Endothelial cell of umbilical vein (primary cell): ENCODE data around the gene FCN1. TPM values are rescaled to one million over a fixed set of nuclear protein-coding genes. Genes with fewer than 3 reads are reported as not detected.

Experiments used
- BruUV-seq: library from RNA; stranded (reverse); fragments of 400-500 nt; replicated peaks from 2 replicates; lab custom pipeline; 2021; lab: Mats Ljungman, UMichigan
- CTCF ChIA-PET: fragments of 300-600, 350-600 bp; sonication (Branson Sonifier 250); formaldehyde crosslinking; loops from one replicate; lab custom pipeline; 2021; ENCODE audit warnings: antibody characterized with exemption, inconsistent platforms; lab: Charles Lee
- POLR2A ChIA-PET: fragments of 300-600, 350-600 bp; sonication (Branson Sonifier 250); formaldehyde crosslinking; loops from one replicate; lab custom pipeline; 2021; ENCODE audit warnings: antibody characterized with exemption, inconsistent platforms; lab: Charles Lee
- DNase-seq: peaks from one replicate; pipeline ENCODE4 v3.0.0-alpha.2; 2011; ENCODE audit warnings: low read depth, low spot score
- FAIRE-seq: peaks from 2 replicates; lab custom pipeline; 2011; peaks lifted over from hg19 to GRCh38; lab: Jason Lieb, UNC
- H2AFZ ChIP-seq: 2 replicates; pipeline ENCODE4 v1.6.0; 2012; ENCODE audit warnings: low read depth, low read length, control low read depth, inconsistent platforms
- H3K27ac ChIP-seq: 2 replicates; pipeline ENCODE4 v1.5.1; 2011; ENCODE audit warnings: low read depth, mild to moderate bottlenecking, control low read depth, low read length, moderate library complexity; ENCODE audit not compliant: insufficient read depth
- H3K27me3 ChIP-seq, 2 experiments: 2 replicates each; pipeline versions ENCODE4 v1.6.0 to v1.6.1; 2011; ENCODE audit warnings: low read length in 2 of 2, mixed read lengths in 1 of 2; ENCODE audit not compliant: control insufficient read depth in 2 of 2, insufficient read depth in 2 of 2
- H3K36me3 ChIP-seq, 2 experiments: 2 replicates in 1 of 2; 3 replicates in 1 of 2; pipeline ENCODE4 v1.5.1; 2011; ENCODE audit warnings: low read length in 2 of 2, mild to moderate bottlenecking in 1 of 2, moderate library complexity in 1 of 2; ENCODE audit not compliant: control insufficient read depth in 2 of 2, insufficient read depth in 2 of 2; ENCODE audit errors: extremely low read depth in 1 of 2
- H3K4me1 ChIP-seq: 3 replicates; pipeline ENCODE4 v1.5.1; 2011; ENCODE audit warnings: mild to moderate bottlenecking, low read length; ENCODE audit not compliant: control insufficient read depth, insufficient read depth; ENCODE audit errors: extremely low read depth
- H3K4me2 ChIP-seq: 2 replicates; pipeline ENCODE4 v1.6.1; 2011; ENCODE audit warnings: low read length, control low read depth, mixed read lengths; ENCODE audit not compliant: insufficient read depth
- H3K4me3 ChIP-seq, 3 experiments: fragments of 200-600 bp in 1 of 3; sonication (generic), shearing (Covaris generic) in 1 of 3; replicated peaks in 1 of 3; 2 replicates each; pipeline ENCODE4 v1.5.1; 2011 to 2016; ENCODE audit warnings: control low read depth in 3 of 3, low read length in 3 of 3, mild to moderate bottlenecking in 2 of 3, inconsistent platforms in 1 of 3, low read depth in 1 of 3, moderate library complexity in 1 of 3; ENCODE audit not compliant: insufficient read depth in 1 of 3
- H3K79me2 ChIP-seq: 2 replicates; pipeline ENCODE4 v1.6.0; 2012; ENCODE audit warnings: low read length, inconsistent platforms; ENCODE audit not compliant: control insufficient read depth, insufficient read depth
- H3K9ac ChIP-seq: replicated peaks from 2 replicates; pipeline ENCODE3; 2011; ENCODE audit warnings: low read length, control low read depth; ENCODE audit not compliant: insufficient read depth; ENCODE audit errors: extremely low read depth
- H3K9me1 ChIP-seq: replicated peaks from 3 replicates; pipeline ENCODE4 v1.6.0; 2011; ENCODE audit warnings: mild to moderate bottlenecking, low read length; ENCODE audit not compliant: control insufficient read depth, insufficient read depth; ENCODE audit errors: extremely low read depth
- H3K9me3 ChIP-seq: replicated peaks from 2 replicates; pipeline ENCODE4 v1.5.1; 2012; ENCODE audit warnings: low read length, inconsistent platforms; ENCODE audit not compliant: control insufficient read depth, insufficient read depth
- H4K20me1 ChIP-seq: replicated peaks from 2 replicates; pipeline ENCODE3; 2011; ENCODE audit warnings: mild to moderate bottlenecking, low read length; ENCODE audit not compliant: control insufficient read depth, insufficient read depth; ENCODE audit errors: extremely low read depth
- EZH2 ChIP-seq: IDR thresholded peaks from 2 replicates; pipeline ENCODE4 v1.6.1; 2012; ENCODE audit warnings: borderline replicate concordance, low read depth, mild to moderate bottlenecking, moderate library complexity, low read length, inconsistent platforms; ENCODE audit not compliant: severe bottlenecking
- GATA2 ChIP-seq: IDR thresholded peaks from 2 replicates; pipeline ENCODE4 v1.7.0; 2011; ENCODE audit warnings: low read depth, mild to moderate bottlenecking, moderate library complexity, mixed read lengths, low read length; ENCODE audit not compliant: insufficient read length, insufficient read depth
- JUN ChIP-seq: IDR thresholded peaks from 2 replicates; pipeline ENCODE4 v1.6.1; 2011; ENCODE audit warnings: borderline replicate concordance, low read depth; ENCODE audit not compliant: insufficient read length, insufficient read depth
- MAX ChIP-seq: IDR thresholded peaks from 2 replicates; pipeline ENCODE4 v1.6.1; 2011; ENCODE audit not compliant: insufficient read depth, insufficient read length
- MYC ChIP-seq: IDR thresholded peaks from one replicate; pipeline ENCODE4 v1.6.1; 2011; ENCODE audit warnings: mild to moderate bottlenecking, low read depth, low read length
- POLR2A ChIP-seq: IDR thresholded peaks from 2 replicates; pipeline ENCODE4 v1.6.1; 2012; ENCODE audit warnings: low read depth, mild to moderate bottlenecking, control low read depth, low read length
- POLR2AphosphoS5 ChIP-seq: IDR thresholded peaks from 2 replicates; pipeline ENCODE4 v1.6.1; 2012; ENCODE audit warnings: low read depth, mild to moderate bottlenecking, control low read depth, low read length, moderate library complexity; ENCODE audit not compliant: insufficient read depth
- dilution Hi-C: fragments of 300-500 bp; cut with MboI; formaldehyde crosslinking; loops from one replicate; pipeline ENCODE4 v1.15.0; 2019; ENCODE audit warnings: low sequenced_read_pairs; ENCODE audit not compliant: extremely low pct_ligation_motif_present
- intact Hi-C: fragments of 100-400 bp; cut with micrococcal nuclease; formaldehyde crosslinking; loops from one replicate; pipeline ENCODE4 v1.10.0; 2022
- polyA plus RNA-seq, 4 experiments: library from polyadenylated mRNA; depleted of rRNA in 3 of 4; stranded (reverse) in 3 of 4; unstranded in 1 of 4; fragments of >200 nt; gene quantifications; 2 replicates each; pipeline versions ENCODE4 v1.2.1 to v1.2.3, GENCODE V29; 2011 to 2012; ENCODE audit warnings: missing spikeins in 1 of 4
- total RNA-seq: library from RNA; stranded (reverse); gene quantifications from 2 replicates; pipeline ENCODE4 v1.2.3, GENCODE V29; 2021
- TF ChIP-seq, protein P1 (sequence below), 2 donors: IDR thresholded peaks; 1 replicate in 1 of 2; 2 replicates in 1 of 2; pipeline ENCODE4 v1.5.1; 2011; ENCODE audit warnings: low read length in 2 of 2, mild to moderate bottlenecking in 2 of 2, moderate library complexity in 2 of 2, control low read depth in 1 of 2, inconsistent platforms in 1 of 2, low read depth in 1 of 2; ENCODE audit not compliant: insufficient read depth in 1 of 2; ENCODE audit errors: extremely low read depth in 1 of 2

The FCN1 gene
- total and polyA plus RNA-seq, 2 donors (not counting 3 experiments of a cell fraction or from before 2014, with no cell fraction given) = not detected

DNA sequence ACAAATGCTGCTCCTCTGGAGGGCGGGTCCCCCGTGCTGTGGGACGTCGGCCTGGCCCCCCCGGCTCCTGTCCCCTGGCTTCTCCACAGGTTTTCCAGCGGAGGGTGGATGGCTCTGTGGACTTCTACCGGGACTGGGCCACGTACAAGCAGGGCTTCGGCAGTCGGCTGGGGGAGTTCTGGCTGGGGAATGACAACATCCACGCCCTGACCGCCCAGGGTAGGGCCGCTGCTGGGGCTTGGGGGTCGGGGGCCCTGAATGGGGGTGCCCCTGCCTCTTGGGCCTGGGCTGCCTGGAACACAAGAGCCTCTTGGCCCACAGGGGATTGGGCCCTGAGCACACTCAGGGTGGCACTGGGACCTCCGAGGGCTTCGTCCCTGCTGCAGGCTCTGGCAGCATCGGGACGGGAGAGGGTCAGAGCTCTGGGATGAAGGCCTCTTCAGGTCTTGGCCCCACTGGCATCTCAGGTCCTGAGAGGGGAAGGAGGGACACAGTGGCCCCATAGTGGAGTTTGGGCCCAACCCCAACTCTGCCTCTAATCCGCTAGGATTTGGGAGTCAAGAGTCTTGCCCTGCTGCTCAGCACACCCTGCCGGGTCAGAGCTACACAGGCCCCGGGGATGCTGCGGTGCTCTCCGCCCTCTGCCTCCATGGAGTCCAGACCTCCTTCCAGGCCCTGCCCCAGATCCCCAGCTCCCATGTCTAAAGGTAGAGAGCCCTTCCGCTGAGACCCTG is 31.9 kb downstream of the FCN1 start:
- H3K9me3 ChIP-seq = no peaks in the 10 kb centered on the region
- FAIRE-seq (no peak), DNase-seq (no peak)
- H3K4me1 ChIP-seq = no peaks in the 10 kb centered on the region
- ChIA-PET CTCF (no interaction called here), POLR2A (no interaction called here)
- no peak overlapping the region for H3K4me3 ChIP-seq
- no peak overlapping the region for H3K9ac ChIP-seq
- no peaks in the 10 kb centered on the region for H3K36me3 ChIP-seq
- H3K27me3 ChIP-seq = peaks cover 0 to 2% of the 10 kb centered on the region in 2 experiments
- no peak overlapping the region for H3K4me2 ChIP-seq
- TF ChIP-seq POLR2A = no peak
- TF ChIP-seq MYC = no peak
- TF ChIP-seq, protein P1, sequence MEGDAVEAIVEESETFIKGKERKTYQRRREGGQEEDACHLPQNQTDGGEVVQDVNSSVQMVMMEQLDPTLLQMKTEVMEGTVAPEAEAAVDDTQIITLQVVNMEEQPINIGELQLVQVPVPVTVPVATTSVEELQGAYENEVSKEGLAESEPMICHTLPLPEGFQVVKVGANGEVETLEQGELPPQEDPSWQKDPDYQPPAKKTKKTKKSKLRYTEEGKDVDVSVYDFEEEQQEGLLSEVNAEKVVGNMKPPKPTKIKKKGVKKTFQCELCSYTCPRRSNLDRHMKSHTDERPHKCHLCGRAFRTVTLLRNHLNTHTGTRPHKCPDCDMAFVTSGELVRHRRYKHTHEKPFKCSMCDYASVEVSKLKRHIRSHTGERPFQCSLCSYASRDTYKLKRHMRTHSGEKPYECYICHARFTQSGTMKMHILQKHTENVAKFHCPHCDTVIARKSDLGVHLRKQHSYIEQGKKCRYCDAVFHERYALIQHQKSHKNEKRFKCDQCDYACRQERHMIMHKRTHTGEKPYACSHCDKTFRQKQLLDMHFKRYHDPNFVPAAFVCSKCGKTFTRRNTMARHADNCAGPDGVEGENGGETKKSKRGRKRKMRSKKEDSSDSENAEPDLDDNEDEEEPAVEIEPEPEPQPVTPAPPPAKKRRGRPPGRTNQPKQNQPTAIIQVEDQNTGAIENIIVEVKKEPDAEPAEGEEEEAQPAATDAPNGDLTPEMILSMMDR (IDR thresholded peaks at IDR 0.05; ENCODE audit: extremely low read depth in 1 of 2, insufficient read depth in 1 of 2, low read depth in 1 of 2, low read length in 2 of 2) = no peak
- TF ChIP-seq EZH2 = no peak
- TF ChIP-seq MAX = no peak
- no peak for TF ChIP-seq POLR2AphosphoS5
- TF ChIP-seq GATA2 = no peak
- TF ChIP-seq JUN = no peak
- H3K9me1 ChIP-seq = no peaks in the 10 kb centered on the region
- no peaks in the 10 kb centered on the region for H4K20me1 ChIP-seq
- H3K27ac ChIP-seq = no peak overlapping the region
- BruUV-seq = no TSS peak
- H3K79me2 ChIP-seq = no peaks in the 10 kb centered on the region
- dilution Hi-C loops = no loop called here
- no peak overlapping the region for H2AFZ ChIP-seq
- intact Hi-C loops = no loop called here
